GM06990 (cell line): Measurements from ENCODE around the gene CCNYL1.

Source experiments
- DNase-seq: peaks from one replicate; pipeline ENCODE4 v3.0.0-alpha.2; 2011; ENCODE audit not compliant: insufficient read length; ENCODE audit errors: extremely low read depth
- H3K27me3 ChIP-seq: replicated peaks from 2 replicates; pipeline ENCODE4 v1.6.0; 2011; ENCODE audit warnings: low read length; ENCODE audit not compliant: control insufficient read depth, insufficient read depth
- H3K36me3 ChIP-seq: 2 replicates; pipeline ENCODE4 v1.5.1; 2011; ENCODE audit warnings: low read length; ENCODE audit not compliant: control insufficient read depth, insufficient read depth
- H3K4me3 ChIP-seq: replicated peaks from 2 replicates; pipeline ENCODE4 v1.5.1; 2011; ENCODE audit warnings: low read depth, mild to moderate bottlenecking, control low read depth, low read length
- CTCF ChIP-seq: IDR thresholded peaks from 2 replicates; pipeline ENCODE4 v1.5.1; 2011; ENCODE audit warnings: low read length, control low read depth, mild to moderate bottlenecking, inconsistent platforms; ENCODE audit not compliant: insufficient read depth, poor library complexity, severe bottlenecking

Gene CCNYL1

DNA sequence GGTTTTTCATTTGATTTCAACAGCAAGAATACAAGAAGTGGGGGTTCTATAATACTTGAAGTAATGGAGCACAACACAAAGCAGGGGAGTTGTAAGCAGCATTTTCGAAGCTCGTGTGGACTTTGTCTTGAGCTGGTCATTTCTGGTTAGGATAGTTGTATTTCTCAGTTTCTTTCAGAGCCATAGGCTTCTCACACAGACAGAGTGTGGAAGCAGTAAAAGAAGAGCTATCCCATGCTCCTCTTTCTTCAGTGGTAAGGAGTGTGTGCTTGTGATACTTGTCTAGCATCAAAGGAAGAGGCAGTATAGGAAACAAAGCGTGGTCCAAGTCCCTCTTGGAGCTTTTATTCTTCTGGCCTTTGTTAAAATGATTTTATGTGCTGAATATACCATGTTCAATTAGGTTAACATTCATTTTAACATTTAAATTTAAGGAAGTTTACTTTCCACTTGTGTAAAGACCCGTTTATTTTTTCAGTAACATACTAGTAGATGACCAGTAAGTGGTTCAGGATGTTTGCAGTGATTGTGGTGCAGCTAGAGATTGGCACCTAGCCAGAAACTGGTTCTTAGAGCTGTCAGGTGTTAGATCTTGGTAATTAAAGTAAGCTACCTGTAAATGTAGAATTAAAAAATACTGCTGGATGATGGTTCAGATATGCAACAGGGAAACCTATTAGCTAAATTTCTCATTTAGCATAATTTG is 14.6 kb downstream of the CCNYL1 start:
- no peak for TF ChIP-seq CTCF
- Histone ChIP-seq H3K27me3 (no peaks in the 10 kb centered on the region), H3K4me3 (no peak overlapping the region), H3K36me3 (no peaks in the 10 kb centered on the region)
- DNase-seq, result no peak

GRCh38 chr2:207727261-207727660 is 15.8 kb downstream of the CCNYL1 start:
- Histone ChIP-seq H3K4me3 (no peak overlapping the region), H3K27me3 (no peaks in the 10 kb centered on the region), H3K36me3 (no peaks in the 10 kb centered on the region)
- DNase-seq, result no peak
- TF ChIP-seq CTCF, result no peak

DNA sequence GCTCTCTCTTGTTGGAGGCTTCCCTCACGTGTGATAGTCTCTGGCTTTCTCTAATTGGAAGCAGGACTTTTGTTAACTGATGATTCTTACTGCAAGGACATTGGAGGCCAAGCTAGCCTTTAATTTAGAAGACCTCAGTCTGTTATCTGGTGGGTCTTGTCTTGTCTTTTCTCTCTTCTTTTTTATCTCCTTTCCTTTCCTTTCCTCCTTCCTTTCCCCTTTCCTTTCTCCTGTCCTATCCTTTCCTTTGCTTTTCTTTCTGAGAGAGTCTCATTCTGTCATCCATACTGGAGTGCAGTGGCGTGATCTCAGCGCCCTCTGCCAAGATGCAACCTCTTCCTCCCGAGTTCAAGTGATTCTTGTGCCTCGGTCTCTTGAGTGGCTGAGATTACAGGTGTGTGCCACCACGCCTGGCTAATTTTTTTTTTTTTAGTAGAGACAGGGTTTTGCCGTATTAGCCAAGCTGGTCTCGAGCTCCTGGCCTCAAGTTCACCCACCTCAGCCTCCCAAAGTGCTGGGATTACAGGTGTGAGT is 18.1 kb downstream of the CCNYL1 start:
- DNase-seq, result no peak
- no peak for TF ChIP-seq CTCF
- H3K27me3 ChIP-seq, result no peaks in the 10 kb centered on the region

DNA sequence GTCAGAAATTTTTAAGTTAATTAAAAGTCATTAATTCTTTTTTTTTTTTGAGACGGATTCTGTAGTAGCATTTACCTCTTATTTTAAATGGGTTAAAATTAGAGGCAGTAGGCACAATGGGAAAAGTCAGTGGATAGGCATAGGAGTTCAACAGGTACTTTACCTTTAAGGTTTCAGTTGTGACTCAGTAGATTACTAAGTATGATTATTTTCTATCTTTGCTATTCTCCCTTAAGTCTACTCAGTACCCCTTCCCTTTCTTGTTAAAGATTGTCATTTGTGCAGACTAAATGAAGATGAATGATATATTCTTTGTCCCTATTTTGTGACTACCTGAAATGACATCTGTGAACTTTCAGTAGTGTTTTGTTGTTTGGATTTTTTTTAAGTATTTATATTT is 19.7 kb downstream of the CCNYL1 start:
- Histone ChIP-seq H3K4me3 (no peak overlapping the region), H3K27me3 (no peaks in the 10 kb centered on the region), H3K36me3 (peaks cover 2% of the 10 kb centered on the region)
- TF ChIP-seq CTCF, result no peak
- DNase-seq, result no peak

More for the DNA sequence above, 18.1 kb downstream of the CCNYL1 start:
- Histone ChIP-seq H3K36me3 (peaks cover 2% of the 10 kb centered on the region; the same call in 1 of the 2 replicates), H3K4me3 (no peak overlapping the region)

- no peak for DNase-seq
- Histone ChIP-seq H3K27me3 (no peaks in the 10 kb centered on the region), H3K4me3 (no peak overlapping the region), H3K36me3 (peaks cover 2% of the 10 kb centered on the region)
- no peak for TF ChIP-seq CTCF
Observed at GRCh38 chr2:207733597-207734240, 22.3 kb downstream of the CCNYL1 start.

GRCh38 chr2:207734264-207734635 is 22.8 kb downstream of the CCNYL1 start:
- no peak overlapping the region for H3K4me3 ChIP-seq
- no peak for DNase-seq
- peak; percentile 27 for TF ChIP-seq CTCF
- H3K27me3 ChIP-seq, result no peaks in the 10 kb centered on the region
- H3K36me3 ChIP-seq, result peaks cover 2% of the 10 kb centered on the region
